Trophoblast cell (in vitro differentiated cells and primary cell): ENCODE measurements around the gene DNAH7.

ENCODE experiments used
- DNase-seq, 2 donors: peaks; one replicate each; pipeline ENCODE4 v3.0.0-alpha.2; 2016
- H2AFZ ChIP-seq: 2 replicates; pipeline ENCODE4 v1.6.1; 2013; ENCODE audit warnings: low read length, moderate library complexity, mild to moderate bottlenecking; ENCODE audit not compliant: insufficient read depth, poor library complexity
- H2AK5ac ChIP-seq: 2 replicates; pipeline ENCODE4 v1.6.1; 2013; ENCODE audit warnings: mild to moderate bottlenecking, low read length
- H2BK120ac ChIP-seq: 2 replicates; pipeline ENCODE4 v1.6.1; 2013; ENCODE audit warnings: low read length, mild to moderate bottlenecking, moderate library complexity; ENCODE audit not compliant: insufficient read depth, poor library complexity
- H2BK12ac ChIP-seq: 2 replicates; pipeline ENCODE4 v1.6.1; 2013; ENCODE audit warnings: mild to moderate bottlenecking, low read length, moderate library complexity
- H2BK5ac ChIP-seq: 2 replicates; pipeline ENCODE4 v1.6.1; 2013; ENCODE audit warnings: low read length, low read depth, moderate library complexity, mild to moderate bottlenecking; ENCODE audit not compliant: poor library complexity
- H3K14ac ChIP-seq: 2 replicates; pipeline ENCODE4 v1.6.1; 2013; ENCODE audit warnings: mild to moderate bottlenecking, low read length
- H3K18ac ChIP-seq: 2 replicates; pipeline ENCODE4 v1.6.1; 2013; ENCODE audit warnings: mild to moderate bottlenecking, low read length
- H3K23ac ChIP-seq: 2 replicates; pipeline ENCODE4 v1.6.1; 2013; ENCODE audit warnings: low read length
- H3K27ac ChIP-seq: 2 replicates; pipeline ENCODE4 v1.5.1; 2013; ENCODE audit warnings: low read depth, mild to moderate bottlenecking, inconsistent platforms, low read length, moderate library complexity
- H3K27me3 ChIP-seq: 2 replicates; pipeline ENCODE4 v1.6.1; 2013; ENCODE audit warnings: inconsistent platforms, mild to moderate bottlenecking, low read length, moderate library complexity; ENCODE audit not compliant: insufficient read depth
- H3K36me3 ChIP-seq, 2 experiments: 1 replicate in 1 of 2; 2 replicates in 1 of 2; pipeline ENCODE4 v1.6.1; 2013; ENCODE audit warnings: low read length in 2 of 2, mild to moderate bottlenecking in 2 of 2, moderate library complexity in 1 of 2; ENCODE audit not compliant: insufficient read depth in 2 of 2, control insufficient read depth in 1 of 2
- H3K4ac ChIP-seq: 2 replicates; pipeline ENCODE4 v1.6.1; 2013; ENCODE audit warnings: low read depth, mild to moderate bottlenecking, low read length, moderate library complexity
- H3K4me1 ChIP-seq, 2 experiments: 1 replicate in 1 of 2; 2 replicates in 1 of 2; pipeline ENCODE4 v1.6.1; 2013; ENCODE audit warnings: low read length in 2 of 2, mild to moderate bottlenecking in 2 of 2, moderate library complexity in 1 of 2; ENCODE audit not compliant: insufficient read depth in 2 of 2, control insufficient read depth in 1 of 2
- H3K4me2 ChIP-seq: 2 replicates; pipeline ENCODE4 v1.6.1; 2013; ENCODE audit warnings: inconsistent platforms, mild to moderate bottlenecking, low read length, moderate library complexity
- H3K4me3 ChIP-seq: 2 replicates; pipeline ENCODE4 v1.5.1; 2013; ENCODE audit warnings: mild to moderate bottlenecking, low read depth, low read length, inconsistent platforms
- H3K79me1 ChIP-seq: one replicate; pipeline ENCODE4 v1.6.1; 2013; ENCODE audit warnings: low read length
- H3K79me2 ChIP-seq: 2 replicates; pipeline ENCODE4 v1.6.1; 2013; ENCODE audit warnings: low read length, mild to moderate bottlenecking; ENCODE audit not compliant: control insufficient read depth, insufficient read depth, poor library complexity
- H3K9ac ChIP-seq: 2 replicates; pipeline ENCODE4 v1.6.1; 2013; ENCODE audit warnings: mild to moderate bottlenecking, low read length
- H3K9me3 ChIP-seq: 2 replicates; pipeline ENCODE4 v1.6.1; 2013; ENCODE audit warnings: low read depth, mild to moderate bottlenecking, control low read depth, inconsistent platforms, low read length; ENCODE audit not compliant: insufficient read depth
- H4K12ac ChIP-seq: 2 replicates; pipeline ENCODE4 v1.6.1; 2013; ENCODE audit warnings: low read depth, mild to moderate bottlenecking, low read length, moderate library complexity
- H4K8ac ChIP-seq: 2 replicates; pipeline ENCODE4 v1.6.1; 2013; ENCODE audit warnings: low read depth, mild to moderate bottlenecking, low read length, moderate library complexity
- H4K91ac ChIP-seq: one replicate; pipeline ENCODE4 v1.6.1; 2013; ENCODE audit warnings: low read depth, mild to moderate bottlenecking, low read length, moderate library complexity
- WGBS: extraction: QIAGEN DNeasy Blood & Tissue Kit; methylation state at CpG from one replicate; pipeline ENCODE4 v1.1.7; 2013; ENCODE audit warnings: missing lambda C conversion rate; ENCODE audit not compliant: insufficient read length, insufficient coverage; ENCODE audit errors: extremely low coverage; 5-methylcytosine and 5-hydroxymethylcytosine counted together

The DNAH7 gene

GRCh38 chr2:196076778-196077568, 8.3 kb upstream of the DNAH7 start:
- Histone ChIP-seq H3K27me3 (no peaks in the 10 kb centered on the region), H2BK120ac (no peak overlapping the region), H3K79me1 (no peaks in the 10 kb centered on the region), H4K12ac (no peak overlapping the region), H2BK5ac (no peak overlapping the region), H2BK12ac (no peak overlapping the region), H3K4ac (no peak overlapping the region), H3K9ac (no peak overlapping the region), H3K79me2 (no peaks in the 10 kb centered on the region), H3K36me3 (no peaks in the 10 kb centered on the region), H3K18ac (no peak overlapping the region), H2AK5ac (no peak overlapping the region), H2AFZ (no peak overlapping the region), H3K9me3 (no peaks in the 10 kb centered on the region), H4K8ac (no peak overlapping the region), H3K4me2 (no peak overlapping the region), H3K4me3 (no peak overlapping the region), H3K23ac (no peak overlapping the region), H3K14ac (no peak overlapping the region), H3K27ac (no peak overlapping the region), H4K91ac (no peak overlapping the region), H3K4me1 (no peaks in the 10 kb centered on the region)
- no peak for DNase-seq
- WGBS, result no CpG with 5 or more reads among the region's 5 CpGs

- no peak overlapping the region for H2BK12ac ChIP-seq
- H2BK120ac ChIP-seq, result no peak overlapping the region
- H3K4ac ChIP-seq, result no peak overlapping the region
- no CpG with 5 or more reads among the region's 1 CpG for WGBS
- H3K14ac ChIP-seq, result no peak overlapping the region
- no peak overlapping the region for H4K12ac ChIP-seq
- no peak overlapping the region for H4K8ac ChIP-seq
- H3K4me1 ChIP-seq, result no peaks in the 10 kb centered on the region
- no peaks in the 10 kb centered on the region for H3K79me1 ChIP-seq
- no peaks in the 10 kb centered on the region for H3K79me2 ChIP-seq
- no peaks in the 10 kb centered on the region for H3K9me3 ChIP-seq
- H2BK5ac ChIP-seq, result no peak overlapping the region
- H3K36me3 ChIP-seq, result no peaks in the 10 kb centered on the region
- no peak overlapping the region for H2AK5ac ChIP-seq
- no peak overlapping the region for H3K9ac ChIP-seq
- H3K23ac ChIP-seq, result no peak overlapping the region
- H3K4me2 ChIP-seq, result no peak overlapping the region
- no peak for DNase-seq
- no peak overlapping the region for H3K4me3 ChIP-seq
- H2AFZ ChIP-seq, result no peak overlapping the region
- H3K18ac ChIP-seq, result no peak overlapping the region
- H3K27me3 ChIP-seq, result no peaks in the 10 kb centered on the region
- H3K27ac ChIP-seq, result no peak overlapping the region
- H4K91ac ChIP-seq, result no peak overlapping the region
Observed at GRCh38 chr2:196075196-196075595, 6.6 kb upstream of the DNAH7 start.

- H3K4me2 ChIP-seq, result no peak overlapping the region
- H4K12ac ChIP-seq, result no peak overlapping the region
- no peak overlapping the region for H4K8ac ChIP-seq
- H3K79me2 ChIP-seq, result no peaks in the 10 kb centered on the region
- no peak overlapping the region for H2BK5ac ChIP-seq
- no peaks in the 10 kb centered on the region for H3K36me3 ChIP-seq
- no peak overlapping the region for H2AK5ac ChIP-seq
- H2BK120ac ChIP-seq, result no peak overlapping the region
- H2AFZ ChIP-seq, result no peak overlapping the region
- H3K79me1 ChIP-seq, result no peaks in the 10 kb centered on the region
- no peaks in the 10 kb centered on the region for H3K27me3 ChIP-seq
- H3K4ac ChIP-seq, result no peak overlapping the region
- H4K91ac ChIP-seq, result no peak overlapping the region
- H3K9me3 ChIP-seq, result no peaks in the 10 kb centered on the region
- no peak overlapping the region for H2BK12ac ChIP-seq
- H3K18ac ChIP-seq, result no peak overlapping the region
- no peak overlapping the region for H3K23ac ChIP-seq
- H3K14ac ChIP-seq, result no peak overlapping the region
- no peak overlapping the region for H3K27ac ChIP-seq
- H3K9ac ChIP-seq, result no peak overlapping the region
- no peaks in the 10 kb centered on the region for H3K4me1 ChIP-seq
- no peak overlapping the region for H3K4me3 ChIP-seq
- no peak for DNase-seq
Observed at GRCh38 chr2:196074631-196075030, 6.0 kb upstream of the DNAH7 start.

- no peak overlapping the region for H3K23ac ChIP-seq
- no peaks in the 10 kb centered on the region for H3K79me2 ChIP-seq
- no peak for DNase-seq
- H3K4me2 ChIP-seq, result no peak overlapping the region
- H3K79me1 ChIP-seq, result peaks cover 3% of the 10 kb centered on the region
- H3K36me3 ChIP-seq, result no peaks in the 10 kb centered on the region
- H3K4me1 ChIP-seq, result peaks cover 0 to 4% of the 10 kb centered on the region in 2 experiments
- H4K12ac ChIP-seq, result no peak overlapping the region
- WGBS, result no CpG with 5 or more reads among the region's 2 CpGs
- H2AK5ac ChIP-seq, result no peak overlapping the region
- no peak overlapping the region for H3K18ac ChIP-seq
- no peak overlapping the region for H3K4me3 ChIP-seq
- H3K27ac ChIP-seq, result no peak overlapping the region
- H4K8ac ChIP-seq, result no peak overlapping the region
- H3K14ac ChIP-seq, result no peak overlapping the region
- H3K4ac ChIP-seq, result no peak overlapping the region
- H3K9me3 ChIP-seq, result no peaks in the 10 kb centered on the region
- no peak overlapping the region for H4K91ac ChIP-seq
- no peak overlapping the region for H2BK12ac ChIP-seq
- H2AFZ ChIP-seq, result no peak overlapping the region
- H2BK120ac ChIP-seq, result no peak overlapping the region
- no peak overlapping the region for H3K9ac ChIP-seq
- H2BK5ac ChIP-seq, result no peak overlapping the region
- H3K27me3 ChIP-seq, result no peaks in the 10 kb centered on the region
Observed at GRCh38 chr2:196073521-196073920, 4.9 kb upstream of the DNAH7 start.
